CD14-positive monocyte (primary cell): ENCODE data around the gene SLC9A7. TPM values are rescaled to one million over a fixed set of nuclear protein-coding genes. Genes with fewer than 3 reads are reported as not detected.
A peak's percentile ranks its signal among the peaks of the same experiment; 100 is the strongest.

Experiments used
- DNase-seq, 3 donors: peaks; one replicate each; pipeline ENCODE4 v3.0.0-alpha.2; 2011 to 2022
- H2AFZ ChIP-seq: 2 replicates; pipeline ENCODE4 v1.6.0; 2012; ENCODE audit warnings: mild to moderate bottlenecking, low read depth, low read length, inconsistent platforms; ENCODE audit not compliant: insufficient read depth, poor library complexity, severe bottlenecking
- H3K27ac ChIP-seq, 2 donors: 1 replicate in 1 of 2; 2 replicates in 1 of 2; pipeline ENCODE4 v1.5.1; 2012 to 2013; ENCODE audit warnings: low read length in 2 of 2, control low read depth in 1 of 2, inconsistent platforms in 1 of 2, low read depth in 1 of 2, mild to moderate bottlenecking in 1 of 2
- H3K27me3 ChIP-seq, 2 donors: one replicate each; pipeline versions ENCODE4 v1.6.0 to v1.6.1; 2011 to 2013; ENCODE audit warnings: low read length in 2 of 2; ENCODE audit not compliant: control insufficient read depth in 2 of 2, insufficient read depth in 2 of 2
- H3K36me3 ChIP-seq, 2 donors: replicated peaks in 1 of 2; 1 replicate in 1 of 2; 2 replicates in 1 of 2; pipeline versions ENCODE4 v1.5.1 to v1.6.1; 2012 to 2013; ENCODE audit warnings: low read length in 2 of 2, control low read depth in 1 of 2, inconsistent platforms in 1 of 2, mild to moderate bottlenecking in 1 of 2; ENCODE audit not compliant: insufficient read depth in 2 of 2, control insufficient read depth in 1 of 2
- H3K4me1 ChIP-seq, 2 donors: 1 replicate in 1 of 2; 2 replicates in 1 of 2; pipeline versions ENCODE4 v1.5.1 to v1.6.1; 2012 to 2013; ENCODE audit warnings: low read length in 2 of 2, control low read depth in 1 of 2, inconsistent platforms in 1 of 2, mild to moderate bottlenecking in 1 of 2, moderate library complexity in 1 of 2; ENCODE audit not compliant: insufficient read depth in 2 of 2, control insufficient read depth in 1 of 2
- H3K4me2 ChIP-seq: replicated peaks from 2 replicates; pipeline ENCODE3; 2012; ENCODE audit warnings: low read length, moderate library complexity, mild to moderate bottlenecking; ENCODE audit not compliant: poor library complexity, severe bottlenecking; ENCODE audit errors: extremely low read depth
- H3K4me3 ChIP-seq, 3 experiments: fragments of 200-600 bp in 1 of 3; sonication (generic) in 1 of 3; replicated peaks in 1 of 3; 1 replicate in 2 of 3; 2 replicates in 1 of 3; pipeline ENCODE4 v1.5.1; 2011 to 2013; ENCODE audit warnings: low read length in 3 of 3, mild to moderate bottlenecking in 3 of 3, control low read depth in 2 of 3, low read depth in 2 of 3, inconsistent platforms in 1 of 3, moderate library complexity in 1 of 3
- H3K79me2 ChIP-seq: 2 replicates; pipeline ENCODE4 v1.6.0; 2012; ENCODE audit warnings: mild to moderate bottlenecking, control low read depth, inconsistent platforms, low read length, moderate library complexity; ENCODE audit not compliant: insufficient read depth
- H3K9ac ChIP-seq: 2 replicates; pipeline ENCODE4 v1.6.0; 2017; ENCODE audit warnings: low read length, mild to moderate bottlenecking; ENCODE audit not compliant: insufficient read depth, poor library complexity, severe bottlenecking
- H3K9me3 ChIP-seq, 2 donors: replicated peaks in 1 of 2; 1 replicate in 1 of 2; 2 replicates in 1 of 2; pipeline versions ENCODE4 v1.5.1 to v1.6.1; 2012 to 2013; ENCODE audit warnings: low read length in 2 of 2, control low read depth in 1 of 2; ENCODE audit not compliant: control insufficient read depth in 1 of 2, insufficient read depth in 1 of 2
- H4K20me1 ChIP-seq: 2 replicates; pipeline ENCODE4 v1.6.0; 2012; ENCODE audit warnings: mild to moderate bottlenecking, low read length, control low read depth, moderate library complexity; ENCODE audit not compliant: insufficient read depth
- H3K27ac Mint-ChIP-seq, 7 donors: one replicate each; pipeline ENCODE4 v1.8.0; 2020; ENCODE audit warnings: mild to moderate bottlenecking in 7 of 7, mixed read lengths in 7 of 7, moderate library complexity in 6 of 7, inconsistent platforms in 2 of 7
- H3K27me3 Mint-ChIP-seq, 3 donors: one replicate each; pipeline ENCODE4 v1.8.0; 2021 to 2022; ENCODE audit warnings: low read depth in 3 of 3, mild to moderate bottlenecking in 3 of 3, mixed read lengths in 3 of 3, moderate library complexity in 3 of 3, inconsistent platforms in 1 of 3
- H3K36me3 Mint-ChIP-seq, 2 donors: one replicate each; pipeline ENCODE4 v1.8.0; 2020; ENCODE audit warnings: mixed read lengths in 2 of 2, inconsistent platforms in 1 of 2, mild to moderate bottlenecking in 1 of 2
- H3K4me1 Mint-ChIP-seq: one replicate; pipeline ENCODE4 v1.8.0; 2020; ENCODE audit warnings: mild to moderate bottlenecking, mixed read lengths
- H3K4me3 Mint-ChIP-seq, 2 donors: one replicate each; pipeline ENCODE4 v1.8.0; 2020; ENCODE audit warnings: mild to moderate bottlenecking in 2 of 2, mixed read lengths in 2 of 2, moderate library complexity in 1 of 2
- H3K9me3 Mint-ChIP-seq, 7 donors: one replicate each; pipeline ENCODE4 v1.8.0; 2020 to 2022; ENCODE audit warnings: mixed read lengths in 7 of 7, mild to moderate bottlenecking in 6 of 7, moderate library complexity in 6 of 7, inconsistent platforms in 2 of 7
- CTCF ChIP-seq: fragments of 200-600 bp; IDR thresholded peaks from one replicate; pipeline ENCODE4 v1.8.0; 2022; ENCODE audit warnings: antibody characterized with exemption, mild to moderate bottlenecking
- WGBS: methylation state at CpG from one replicate; pipeline ENCODE4 v1.1.5; 2013; ENCODE audit warnings: missing lambda C conversion rate; ENCODE audit not compliant: insufficient coverage; 5-methylcytosine and 5-hydroxymethylcytosine counted together
- intact Hi-C, 2 donors: fragments of 100-400 bp; cut with micrococcal nuclease; formaldehyde crosslinking; loops; one replicate each; pipeline versions ENCODE4 v1.15.0 to v1.15.1; 2023
- polyA plus RNA-seq, 3 donors: library from polyadenylated mRNA; depleted of rRNA in 1 of 3; unstranded in 2 of 3; stranded (reverse) in 1 of 3; fragments of 300-500 nt in 2 of 3; fragments of >200 nt in 1 of 3; fragmentation: Illumina TruSeq in 2 of 3; gene quantifications; 1 replicate in 2 of 3; 2 replicates in 1 of 3; pipeline ENCODE4 v1.2.3, GENCODE V29; 2012 to 2021

The SLC9A7 gene
- polyA plus RNA-seq, 3 donors, result 0.73 to 2.0 (median 1.0) TPM

GRCh38 chrX:46574774-46575381 is 184.0 kb downstream of the SLC9A7 start:
- peaks cover 33 to 41% of the 10 kb centered on the region in 2 donors for H3K4me1 ChIP-seq
- Mint-ChIP-seq H3K27ac (no peak overlapping the region), H3K4me1 (peaks cover 45% of the 10 kb centered on the region), H3K4me3 (peak overlapping the region; percentile 79 to 84), H3K9me3 (peaks cover 0 to 16% (median 2%) of the 10 kb centered on the region in 7 donors), H3K36me3 (peaks cover 5 to 6% of the 10 kb centered on the region in 2 donors), H3K27me3 (peaks cover 3 to 24% (median 24%) of the 10 kb centered on the region in 3 donors)
- peak overlapping the region; percentile 56 for H3K9ac ChIP-seq
- TF ChIP-seq CTCF, result no peak
- H3K9me3 ChIP-seq, result peaks cover 0 to 5% of the 10 kb centered on the region in 2 donors
- no peaks in the 10 kb centered on the region for H3K79me2 ChIP-seq
- H4K20me1 ChIP-seq, result peaks cover 15% of the 10 kb centered on the region
- H3K4me2 ChIP-seq, result peak overlapping the region; percentile 82
- no peaks in the 10 kb centered on the region for H3K36me3 ChIP-seq
- H3K4me3 ChIP-seq, result peak overlapping the region; percentile 42 to 75 (median 59)
- H3K27me3 ChIP-seq, result peaks cover 0 to 7% of the 10 kb centered on the region in 2 donors
- H3K27ac ChIP-seq, result no peak overlapping the region
- DNase-seq, result peak in 1 of 3 donors; percentile 20
- H2AFZ ChIP-seq, result peak overlapping the region; percentile 75
- intact Hi-C loops, result loop anchor here in 1 of 2 donors (10.0 kb wide), 1 partner anchor 50 kb away; no protein-coding TSS in a partner anchor
- WGBS, result under 1% methylated on average over 85 of the region's 90 CpGs

GRCh38 chrX:46573892-46574773 is 184.8 kb downstream of the SLC9A7 start:
- H3K4me1 Mint-ChIP-seq, result peaks cover 45% of the 10 kb centered on the region
- H3K4me1 ChIP-seq, result peaks cover 33 to 41% of the 10 kb centered on the region in 2 donors
- H3K9ac ChIP-seq, result peak overlapping the region; percentile 56

More at GRCh38 chrX:46573892-46574773, 184.8 kb downstream of the SLC9A7 start:
- H2AFZ ChIP-seq, result peak overlapping the region; percentile 75
- Mint-ChIP-seq H3K9me3 (peaks cover 0 to 16% (median 2%) of the 10 kb centered on the region in 7 donors), H3K27me3 (peaks cover 3 to 26% (median 24%) of the 10 kb centered on the region in 3 donors), H3K4me3 (peak overlapping the region; percentile 79 to 84), H3K27ac (peak overlapping the region in 3 of 7 donors; percentile 50 to 65 (median 52)), H3K36me3 (peaks cover 1 to 6% of the 10 kb centered on the region in 2 donors)
- peak overlapping the region; percentile 82 for H3K4me2 ChIP-seq
- H3K4me3 ChIP-seq, result peak overlapping the region; percentile 42 to 75 (median 59)
- no peaks in the 10 kb centered on the region for H3K36me3 ChIP-seq
- H3K27me3 ChIP-seq, result peaks cover 0 to 7% of the 10 kb centered on the region in 2 donors
- H3K27ac ChIP-seq, result no peak overlapping the region
- peak in 1 of 3 donors; percentile 20 for DNase-seq
- H4K20me1 ChIP-seq, result peaks cover 15% of the 10 kb centered on the region
- WGBS, result under 1% methylated on average over 90 of the region's 107 CpGs
- no peak for TF ChIP-seq CTCF
- intact Hi-C loops, result loop anchor here in 1 of 2 donors (10.0 kb wide), 1 partner anchor 51 kb away; no protein-coding TSS in a partner anchor
- peaks cover 0 to 5% of the 10 kb centered on the region in 2 donors for H3K9me3 ChIP-seq
- no peaks in the 10 kb centered on the region for H3K79me2 ChIP-seq
